ENCODE measurements around the gene SORCS2. TPM values are rescaled to one million over a fixed set of nuclear protein-coding genes. Genes with fewer than 3 reads are reported as not detected.

SORCS2 gene
- total RNA-seq, 1 experiment from 2014 or later: 0.15 TPM

GRCh38 chr4:7694324-7694723 is 502.0 kb downstream of the SORCS2 start:
- H3K36me3 ChIP-seq (ENCODE audit: control insufficient read depth, insufficient read depth, low read length): no peaks in the 10 kb centered on the region

GRCh38 chr4:7697343-7697742 is 505.0 kb downstream of the SORCS2 start:
- in situ Hi-C loops (cut with HindIII; ENCODE audit: low pct_unique_long_range_greater_than_20kb, low sequenced_read_pairs): no loop called here
- Histone ChIP-seq H3K4me3 (ENCODE audit: low read depth in 2 of 2, low read length in 2 of 2) (no peak overlapping the region), H3K27me3 (ENCODE audit: control insufficient read depth, insufficient read depth, low read length) (no peaks in the 10 kb centered on the region), H3K36me3 (ENCODE audit: control insufficient read depth, insufficient read depth, low read length) (no peaks in the 10 kb centered on the region), H3K4me1 (ENCODE audit: control insufficient read depth, insufficient read depth, low read length) (no peaks in the 10 kb centered on the region), H3K27ac (ENCODE audit: low read length) (no peak overlapping the region), H3K9me3 (ENCODE audit: control insufficient read depth, insufficient read depth, low read depth, low read length) (no peaks in the 10 kb centered on the region)
- intact Hi-C loops (cut with micrococcal nuclease; ENCODE audit: unreplicated experiment): no loop called here
- POLR2A ChIA-PET: no interaction called here
- TF ChIP-seq TCF7L2 (IDR thresholded peaks at IDR 0.05; ENCODE audit: low read depth, low read length) (no peak), CTCF (IDR thresholded peaks at IDR 0.05) (no peak), SIN3A (IDR thresholded peaks at IDR 0.05; ENCODE audit: borderline replicate concordance, insufficient read depth, low read depth, low read length) (no peak)
- DNase-seq (ENCODE audit: low read depth, low spot score) (no peak), ATAC-seq (no peak)
- no TSS peak for BruUV-seq (replicated peaks)
- CTCF ChIA-PET: no interaction called here

More at GRCh38 chr4:7694324-7694723, 502.0 kb downstream of the SORCS2 start:
- ChIA-PET CTCF (no interaction called here), POLR2A (no interaction called here)
- Histone ChIP-seq H3K27me3 (ENCODE audit: control insufficient read depth, insufficient read depth, low read length) (no peaks in the 10 kb centered on the region), H3K9me3 (ENCODE audit: control insufficient read depth, insufficient read depth, low read depth, low read length) (no peaks in the 10 kb centered on the region), H3K27ac (ENCODE audit: low read length) (no peak overlapping the region), H3K4me1 (ENCODE audit: control insufficient read depth, insufficient read depth, low read length) (no peaks in the 10 kb centered on the region), H3K4me3 (ENCODE audit: low read depth in 2 of 2, low read length in 2 of 2) (no peak overlapping the region)
- intact Hi-C loops (cut with micrococcal nuclease; ENCODE audit: unreplicated experiment): no loop called here
- ATAC-seq (no peak), DNase-seq (ENCODE audit: low read depth, low spot score) (no peak)
- in situ Hi-C loops (cut with HindIII; ENCODE audit: low pct_unique_long_range_greater_than_20kb, low sequenced_read_pairs): no loop called here
- no peak for TF ChIP-seq POLR2AphosphoS5 (IDR thresholded peaks at IDR 0.05; ENCODE audit: low read depth, low read length)
- no peak for TF ChIP-seq SIN3A (IDR thresholded peaks at IDR 0.05; ENCODE audit: borderline replicate concordance, insufficient read depth, low read depth, low read length)
- TF ChIP-seq, protein P1, sequence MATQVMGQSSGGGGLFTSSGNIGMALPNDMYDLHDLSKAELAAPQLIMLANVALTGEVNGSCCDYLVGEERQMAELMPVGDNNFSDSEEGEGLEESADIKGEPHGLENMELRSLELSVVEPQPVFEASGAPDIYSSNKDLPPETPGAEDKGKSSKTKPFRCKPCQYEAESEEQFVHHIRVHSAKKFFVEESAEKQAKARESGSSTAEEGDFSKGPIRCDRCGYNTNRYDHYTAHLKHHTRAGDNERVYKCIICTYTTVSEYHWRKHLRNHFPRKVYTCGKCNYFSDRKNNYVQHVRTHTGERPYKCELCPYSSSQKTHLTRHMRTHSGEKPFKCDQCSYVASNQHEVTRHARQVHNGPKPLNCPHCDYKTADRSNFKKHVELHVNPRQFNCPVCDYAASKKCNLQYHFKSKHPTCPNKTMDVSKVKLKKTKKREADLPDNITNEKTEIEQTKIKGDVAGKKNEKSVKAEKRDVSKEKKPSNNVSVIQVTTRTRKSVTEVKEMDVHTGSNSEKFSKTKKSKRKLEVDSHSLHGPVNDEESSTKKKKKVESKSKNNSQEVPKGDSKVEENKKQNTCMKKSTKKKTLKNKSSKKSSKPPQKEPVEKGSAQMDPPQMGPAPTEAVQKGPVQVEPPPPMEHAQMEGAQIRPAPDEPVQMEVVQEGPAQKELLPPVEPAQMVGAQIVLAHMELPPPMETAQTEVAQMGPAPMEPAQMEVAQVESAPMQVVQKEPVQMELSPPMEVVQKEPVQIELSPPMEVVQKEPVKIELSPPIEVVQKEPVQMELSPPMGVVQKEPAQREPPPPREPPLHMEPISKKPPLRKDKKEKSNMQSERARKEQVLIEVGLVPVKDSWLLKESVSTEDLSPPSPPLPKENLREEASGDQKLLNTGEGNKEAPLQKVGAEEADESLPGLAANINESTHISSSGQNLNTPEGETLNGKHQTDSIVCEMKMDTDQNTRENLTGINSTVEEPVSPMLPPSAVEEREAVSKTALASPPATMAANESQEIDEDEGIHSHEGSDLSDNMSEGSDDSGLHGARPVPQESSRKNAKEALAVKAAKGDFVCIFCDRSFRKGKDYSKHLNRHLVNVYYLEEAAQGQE (IDR thresholded peaks at IDR 0.05; ENCODE audit: insufficient read depth in 1 of 2, low read depth in 2 of 2, low read length in 1 of 2): no peak
- no peak for TF ChIP-seq CTCF (IDR thresholded peaks at IDR 0.05)
- TF ChIP-seq TCF7L2 (IDR thresholded peaks at IDR 0.05; ENCODE audit: low read depth, low read length): no peak
- no TSS peak for BruUV-seq (replicated peaks)

All from Panc1 (cell line).